ENCODE results near the gene KLHDC4.

- TF ChIP-seq CTCF (IDR thresholded peaks at IDR 0.05; ENCODE audit: insufficient read depth, low read depth, low read length) (no peak), EZH2 (IDR thresholded peaks at IDR 0.05; ENCODE audit: insufficient read depth, low read length) (no peak)
Measured at GRCh38 chr16:87666919-87667318, 98.9 kb downstream of the KLHDC4 start.

Data from astrocyte (in vitro differentiated cells and primary cell).